ENCODE data around the gene BLTP1. TPM values are rescaled to one million over a fixed set of nuclear protein-coding genes. Genes with fewer than 3 reads are reported as not detected.

Gene BLTP1
- total RNA-seq, 3 donors from 2014 or later, result 134 to 193 (median 160) TPM

GRCh38 chr4:122146652-122147051, 5.5 kb upstream of the BLTP1 start:
- Histone ChIP-seq H3K4me1 (peaks cover 0 to 7% of the 10 kb centered on the region in 2 donors), H3K9me3 (no peaks in the 10 kb centered on the region), H3K4me3 (no peak overlapping the region), H3K27me3 (no peaks in the 10 kb centered on the region), H3K27ac (no peak overlapping the region), H3K36me3 (no peaks in the 10 kb centered on the region)
- intact Hi-C loops (cut with DNase I; ENCODE audit: low total_unique reads), result no loop called here
- no peak for TF ChIP-seq CTCF (IDR thresholded peaks at IDR 0.05)
- TF ChIP-seq POLR2AphosphoS5 (IDR thresholded peaks at IDR 0.05), result no peak
- no peak for TF ChIP-seq POLR2A (IDR thresholded peaks at IDR 0.05)
- no peak for DNase-seq (ENCODE audit: low spot score in 2 of 2)

- no peaks in the 10 kb centered on the region for H3K9me3 ChIP-seq
- peaks cover 0 to 7% of the 10 kb centered on the region in 2 donors for H3K4me1 ChIP-seq
- DNase-seq (ENCODE audit: low spot score in 2 of 2), result no peak
- no peaks in the 10 kb centered on the region for H3K27me3 ChIP-seq
- no peak for TF ChIP-seq CTCF (IDR thresholded peaks at IDR 0.05)
- TF ChIP-seq POLR2A (IDR thresholded peaks at IDR 0.05), result no peak
- TF ChIP-seq POLR2AphosphoS5 (IDR thresholded peaks at IDR 0.05), result no peak
- intact Hi-C loops (cut with DNase I; ENCODE audit: low total_unique reads), result loop anchor here (10.0 kb wide), 1 partner anchor 614 kb away; no protein-coding TSS in a partner anchor
- peak overlapping the region; percentile 96 to 97 for H3K27ac ChIP-seq
- H3K36me3 ChIP-seq, result no peaks in the 10 kb centered on the region
- H3K4me3 ChIP-seq, result peak overlapping the region in 1 of 3 donors; percentile 97
Measured at GRCh38 chr4:122150931-122151330, 1.2 kb upstream of the BLTP1 start.

- DNase-seq (ENCODE audit: low spot score in 2 of 2), result peak in 1 of 2 donors; percentile 24
- Histone ChIP-seq H3K27ac (peak overlapping the region; percentile 96 to 97), H3K9me3 (no peaks in the 10 kb centered on the region), H3K4me1 (peaks cover 0 to 7% of the 10 kb centered on the region in 2 donors), H3K27me3 (no peaks in the 10 kb centered on the region), H3K36me3 (no peaks in the 10 kb centered on the region), H3K4me3 (peak overlapping the region; percentile 96 to 98 (median 97))
- no peak for TF ChIP-seq CTCF (IDR thresholded peaks at IDR 0.05)
- no peak for TF ChIP-seq POLR2A (IDR thresholded peaks at IDR 0.05)
- no peak for TF ChIP-seq POLR2AphosphoS5 (IDR thresholded peaks at IDR 0.05)
- intact Hi-C loops (cut with DNase I; ENCODE audit: low total_unique reads), result loop anchor here (10.0 kb wide), 1 partner anchor 612 kb away; no protein-coding TSS in a partner anchor
Measured at GRCh38 chr4:122152711-122153226, 638 bp downstream of the BLTP1 start.

GRCh38 chr4:122156819-122157218, 4.7 kb downstream of the BLTP1 start:
- H3K4me1 ChIP-seq, result no peaks in the 10 kb centered on the region
- TF ChIP-seq POLR2A (IDR thresholded peaks at IDR 0.05) (no peak), POLR2AphosphoS5 (IDR thresholded peaks at IDR 0.05) (no peak), CTCF (IDR thresholded peaks at IDR 0.05) (no peak)
- no peak overlapping the region for H3K27ac ChIP-seq
- DNase-seq (ENCODE audit: low spot score in 2 of 2), result no peak
- H3K4me3 ChIP-seq, result no peak overlapping the region
- no peaks in the 10 kb centered on the region for H3K9me3 ChIP-seq
- no peaks in the 10 kb centered on the region for H3K36me3 ChIP-seq
- no peaks in the 10 kb centered on the region for H3K27me3 ChIP-seq
- intact Hi-C loops (cut with DNase I; ENCODE audit: low total_unique reads), result loop anchor here (10.0 kb wide), 1 partner anchor 608 kb away; no protein-coding TSS in a partner anchor

- H3K4me3 ChIP-seq, result no peak overlapping the region
- H3K36me3 ChIP-seq, result no peaks in the 10 kb centered on the region
- H3K27me3 ChIP-seq, result no peaks in the 10 kb centered on the region
- no peak overlapping the region for H3K27ac ChIP-seq
- DNase-seq (ENCODE audit: low spot score in 2 of 2), result no peak
- TF ChIP-seq CTCF (IDR thresholded peaks at IDR 0.05), result no peak
- TF ChIP-seq POLR2AphosphoS5 (IDR thresholded peaks at IDR 0.05), result no peak
- TF ChIP-seq POLR2A (IDR thresholded peaks at IDR 0.05), result no peak
- intact Hi-C loops (cut with DNase I; ENCODE audit: low total_unique reads), result no loop called here
- H3K4me1 ChIP-seq, result no peaks in the 10 kb centered on the region
- H3K9me3 ChIP-seq, result no peaks in the 10 kb centered on the region
Measured at GRCh38 chr4:122163301-122163700, 11.2 kb downstream of the BLTP1 start.
